GM18505 (cell line): ENCODE measurements around the gene GIPC1.
"Not testable (repeated sequence)": the region's sequence is repeated elsewhere in the genome, so short reads cannot be mapped to it uniquely, and the experiment has no call there.

Source experiments
- ATAC-seq: cut with Tn5 transposase; IDR thresholded peaks from one replicate; pipeline ENCODE4 v1.9.1; 2021; ENCODE audit not compliant: unreplicated experiment
- POLR2A ChIP-seq: IDR thresholded peaks from 4 replicates; pipeline ENCODE4 v1.6.1; 2011; ENCODE audit warnings: borderline replicate concordance; ENCODE audit not compliant: insufficient read depth, insufficient read length; ENCODE audit errors: extremely low read depth

The GIPC1 gene

DNA sequence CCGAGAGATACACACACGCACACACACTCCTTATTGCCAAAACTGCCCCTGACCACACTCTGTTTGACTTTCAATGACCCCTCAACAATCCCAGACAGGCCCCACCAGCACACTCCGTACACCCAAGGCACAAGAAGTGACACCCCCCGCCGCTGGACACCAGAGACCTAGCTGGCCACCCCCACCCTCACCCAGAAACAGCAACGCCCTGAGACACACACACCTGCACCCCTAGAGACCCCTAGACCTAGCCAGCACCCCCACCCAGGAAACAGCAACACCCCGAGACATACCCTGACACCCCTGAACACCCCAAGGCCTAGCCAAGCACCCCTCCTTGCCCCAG lies 19.6 kb downstream of the GIPC1 start:
- no peak for TF ChIP-seq POLR2A
- ATAC-seq = no peak

DNA sequence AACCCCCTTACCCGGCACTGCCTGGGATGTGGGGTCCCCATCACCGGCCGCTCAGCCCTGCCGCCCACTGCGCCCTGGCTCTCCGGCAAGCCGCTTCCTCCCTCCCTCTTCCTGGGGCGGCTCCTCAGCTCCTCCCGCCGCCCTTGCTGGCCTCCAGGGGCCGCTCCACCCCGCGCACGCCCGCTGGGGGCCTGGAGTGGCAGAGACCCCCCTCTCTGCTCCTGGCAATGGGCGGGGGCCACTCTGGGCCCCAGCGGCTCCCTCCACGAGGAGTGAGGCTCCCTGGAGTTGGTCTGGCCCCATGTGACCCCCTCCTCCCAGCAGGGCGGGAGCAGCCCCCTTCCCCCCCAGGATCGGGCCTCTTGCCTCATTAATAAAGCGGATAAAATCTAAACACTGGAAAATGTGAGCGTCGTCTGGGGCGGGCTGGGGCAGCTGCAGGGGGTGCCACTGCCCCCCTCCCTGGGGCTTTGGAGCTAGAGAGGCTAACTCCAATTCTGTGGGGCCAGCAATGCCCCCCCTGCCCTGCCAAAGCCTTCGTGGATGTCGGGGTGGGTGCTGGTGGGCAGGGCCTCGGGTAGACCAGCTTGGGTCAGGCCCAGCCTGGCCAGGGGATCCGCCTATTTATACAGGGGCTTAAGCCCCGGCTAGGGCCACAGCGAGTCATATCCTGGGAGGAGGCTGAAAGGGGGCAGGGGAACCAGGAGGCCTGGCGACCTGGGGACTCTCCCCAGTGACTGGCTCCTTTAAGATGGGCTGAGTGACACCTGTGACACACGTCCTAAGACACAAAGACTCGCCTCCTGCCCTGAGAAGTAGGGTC lies 20.5 kb downstream of the GIPC1 start, which contains the start of gene PTGER1:
Gene PTGER1 (minus strand): TSS at position 104 of the 823 bp plus-strand sequence. CDS start 1,034 bp downstream, outside the sequence.
- no peak for ATAC-seq
- TF ChIP-seq POLR2A = no peak

DNA sequence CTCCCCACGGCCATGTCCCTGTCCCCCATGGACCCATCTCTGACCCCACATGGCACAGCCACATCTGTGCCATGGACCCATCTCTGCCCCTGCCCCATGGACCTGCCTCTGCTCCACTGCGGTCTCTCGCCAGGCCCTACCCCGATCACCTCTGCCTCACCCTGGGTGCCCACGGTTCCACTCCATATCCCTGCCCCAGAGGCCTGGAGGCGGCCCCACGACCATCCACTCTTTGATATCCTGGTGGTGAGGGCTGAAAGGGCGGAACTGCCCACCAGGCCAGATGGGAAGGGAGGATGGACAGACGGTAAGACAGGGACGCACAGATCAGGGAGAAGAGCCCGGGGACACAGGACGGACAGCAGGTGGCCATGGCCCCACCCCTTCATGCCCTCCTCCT lies 21.1 kb downstream of the GIPC1 start:
- ATAC-seq = no peak
- TF ChIP-seq POLR2A = no peak

DNA sequence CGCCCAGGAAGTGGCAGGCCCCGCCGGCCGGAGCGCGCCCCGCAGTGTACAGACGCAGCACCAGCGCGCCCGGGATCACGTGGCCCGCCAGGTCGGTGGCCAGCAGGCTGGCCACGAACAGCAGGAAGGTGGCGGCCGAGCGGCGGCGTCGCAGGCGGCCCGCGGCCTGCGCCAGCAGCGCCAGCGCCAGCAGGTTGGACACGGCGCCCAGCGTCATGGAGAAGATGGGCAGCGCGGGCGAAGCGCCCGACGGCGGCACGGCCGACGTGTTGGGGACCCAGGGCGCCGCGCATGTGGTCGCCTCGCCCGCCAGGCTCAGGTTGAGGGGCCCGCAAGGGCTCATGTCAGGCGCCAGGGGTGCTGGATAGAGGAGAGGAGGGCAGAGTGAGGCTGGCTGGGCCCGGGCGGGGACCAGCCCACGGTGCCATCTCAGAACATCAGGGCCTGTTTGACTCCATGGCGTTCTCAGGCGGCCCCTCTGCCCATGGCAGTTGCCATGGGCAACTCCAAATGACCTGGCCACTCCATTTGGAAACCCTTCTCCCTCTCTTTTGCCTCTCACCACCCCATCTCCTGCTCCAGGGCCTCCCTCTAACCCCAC lies 21.8 kb downstream of the GIPC1 start:
- TF ChIP-seq POLR2A = no peak
- ATAC-seq = no peak

DNA sequence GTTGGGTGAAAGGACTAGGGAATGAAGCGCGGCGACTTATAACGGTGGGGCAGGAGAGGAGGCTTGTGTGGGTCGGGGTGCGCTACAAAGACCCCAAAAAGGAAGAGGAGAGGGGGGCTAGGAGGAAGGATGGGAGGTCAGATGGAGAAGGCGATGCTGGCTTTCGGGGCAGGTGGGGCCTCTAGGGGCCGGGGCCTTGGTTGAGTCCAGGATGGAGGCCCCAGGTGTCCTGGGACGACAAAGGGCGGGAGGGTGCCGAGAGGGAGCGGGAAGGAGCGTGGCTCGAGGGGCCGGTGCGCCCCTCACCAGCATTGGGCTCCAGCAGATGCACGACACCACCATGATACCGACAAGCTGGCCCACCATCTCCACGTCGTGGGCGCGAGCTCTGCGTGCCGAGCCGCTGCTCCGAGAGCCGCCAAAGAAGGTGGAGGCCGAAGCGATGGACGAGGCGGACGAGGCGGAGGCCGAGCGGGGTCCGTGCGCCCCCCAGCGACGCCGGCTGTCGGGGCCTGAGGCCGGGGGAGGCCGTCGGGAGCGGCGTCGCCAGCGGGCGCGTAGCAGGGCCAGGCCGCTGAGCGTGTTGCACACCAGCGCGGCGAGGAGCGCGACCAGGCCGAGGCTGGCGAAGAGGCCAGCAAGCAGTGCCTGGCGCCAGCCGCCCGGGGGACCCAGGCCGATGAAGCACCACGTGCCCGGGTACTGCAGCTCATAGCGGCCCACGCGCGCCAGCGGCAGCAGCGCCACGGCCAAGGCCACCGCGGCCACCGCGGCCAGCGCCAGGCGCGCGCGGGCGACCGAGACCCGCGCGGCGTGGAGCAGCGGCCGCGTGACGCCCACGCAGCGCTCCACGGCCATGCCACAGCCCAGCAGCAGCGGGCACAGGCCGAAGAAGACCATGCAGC lies 22.6 kb downstream of the GIPC1 start:
- TF ChIP-seq POLR2A = no peak
- no peak for ATAC-seq

DNA sequence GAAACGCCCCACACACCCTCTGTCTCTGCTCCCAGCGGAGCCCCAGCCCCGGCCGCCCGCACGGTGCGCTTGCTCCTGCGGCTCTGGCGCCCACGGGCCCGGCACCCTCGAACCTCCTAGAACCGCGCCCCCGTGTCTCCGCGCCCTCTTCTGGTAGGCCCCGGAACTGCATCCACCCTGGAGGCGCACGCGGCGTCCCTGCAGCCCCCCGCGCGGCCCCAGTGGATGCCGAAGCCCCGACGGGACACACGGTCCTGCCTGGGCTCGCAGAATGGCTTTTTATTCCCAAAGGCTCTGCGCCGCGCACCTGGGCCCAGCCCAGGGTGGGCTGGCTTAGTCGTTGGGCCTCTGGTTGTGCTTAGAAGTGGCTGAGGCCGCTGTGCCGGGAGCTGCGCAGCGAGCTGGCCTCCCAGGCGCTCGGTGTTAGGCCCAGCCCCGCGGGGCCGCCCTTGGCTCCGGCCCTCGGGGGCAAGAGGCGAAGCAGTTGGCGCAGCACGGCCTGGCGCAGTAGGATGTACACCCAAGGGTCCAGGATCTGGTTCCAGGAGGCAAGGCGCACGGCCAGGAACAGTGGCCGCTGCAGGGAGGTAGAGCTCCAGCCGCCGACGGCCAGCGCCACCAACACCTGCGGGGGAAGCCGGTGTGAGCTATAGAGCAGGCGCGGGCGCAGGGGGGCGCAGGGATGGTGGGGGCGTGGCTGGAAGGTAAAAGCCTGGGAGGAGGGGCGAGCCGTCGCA lies 23.6 kb downstream of the GIPC1 start:
- ATAC-seq = no peak
- no peak for TF ChIP-seq POLR2A

DNA sequence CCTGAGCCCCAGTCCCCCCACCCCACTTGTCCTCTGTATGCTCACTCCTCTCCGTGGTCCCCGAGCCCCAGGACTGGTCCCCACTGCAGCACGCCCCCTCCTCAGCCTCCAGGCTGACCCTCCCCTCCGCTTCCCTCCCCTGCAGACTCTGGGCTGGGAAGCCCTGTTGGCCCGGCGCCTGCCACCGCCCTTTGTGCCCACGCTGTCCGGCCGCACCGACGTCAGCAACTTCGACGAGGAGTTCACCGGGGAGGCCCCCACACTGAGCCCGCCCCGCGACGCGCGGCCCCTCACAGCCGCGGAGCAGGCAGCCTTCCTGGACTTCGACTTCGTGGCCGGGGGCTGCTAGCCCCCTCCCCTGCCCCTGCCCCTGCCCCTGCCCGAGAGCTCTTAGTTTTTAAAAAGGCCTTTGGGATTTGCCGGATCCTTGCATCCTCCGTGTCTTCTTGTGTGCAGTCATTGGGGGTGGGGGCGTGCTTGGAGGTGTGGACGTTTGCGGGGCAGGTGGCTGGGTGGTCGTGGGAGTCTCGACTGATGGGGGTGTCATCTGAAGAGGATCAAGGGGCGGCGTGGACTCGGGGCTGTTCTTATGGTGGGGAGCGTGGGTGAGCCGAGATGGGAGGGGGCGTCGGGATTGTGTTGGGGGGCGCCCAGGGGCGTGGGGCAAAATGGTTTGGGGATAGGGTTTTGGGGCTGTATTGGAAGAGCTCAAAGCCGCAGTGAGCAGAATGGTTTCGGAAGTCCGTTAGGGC lies 24.3 kb downstream of the GIPC1 start:
- no peak for ATAC-seq
- no peak for TF ChIP-seq POLR2A

DNA sequence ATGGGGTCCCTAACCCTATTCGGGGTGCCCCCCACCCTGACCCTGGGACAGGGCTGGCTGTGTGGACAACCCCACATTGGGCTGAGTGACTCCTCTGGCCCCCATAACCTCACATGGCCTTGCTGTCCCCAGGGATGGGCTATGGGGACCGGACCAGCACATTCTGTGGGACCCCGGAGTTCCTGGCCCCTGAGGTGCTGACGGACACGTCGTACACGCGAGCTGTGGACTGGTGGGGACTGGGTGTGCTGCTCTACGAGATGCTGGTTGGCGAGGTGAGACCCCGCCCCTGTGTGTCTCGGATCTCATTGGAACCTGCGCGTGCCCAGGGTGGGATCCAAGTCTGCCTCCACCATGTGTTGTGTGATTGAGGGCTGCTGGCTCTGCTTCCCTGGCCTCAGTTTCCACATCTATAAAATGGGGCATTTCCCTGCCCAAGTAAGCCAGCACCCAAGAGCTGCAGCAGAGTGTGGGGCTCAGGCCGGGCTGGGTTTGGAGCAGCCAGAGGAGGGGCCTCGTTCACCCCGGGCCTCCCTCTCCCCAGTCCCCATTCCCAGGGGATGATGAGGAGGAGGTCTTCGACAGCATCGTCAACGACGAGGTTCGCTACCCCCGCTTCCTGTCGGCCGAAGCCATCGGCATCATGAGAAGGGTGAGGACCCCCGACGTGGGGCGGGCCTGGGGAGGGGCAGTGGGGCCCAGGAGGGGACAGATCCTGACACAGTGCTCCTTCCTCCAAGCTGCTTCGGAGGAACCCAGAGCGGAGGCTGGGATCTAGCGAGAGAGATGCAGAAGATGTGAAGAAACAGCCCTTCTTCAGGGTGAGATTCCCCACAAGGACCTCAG lies 25.7 kb downstream of the GIPC1 start:
- no peak for TF ChIP-seq POLR2A
- ATAC-seq = no peak

DNA sequence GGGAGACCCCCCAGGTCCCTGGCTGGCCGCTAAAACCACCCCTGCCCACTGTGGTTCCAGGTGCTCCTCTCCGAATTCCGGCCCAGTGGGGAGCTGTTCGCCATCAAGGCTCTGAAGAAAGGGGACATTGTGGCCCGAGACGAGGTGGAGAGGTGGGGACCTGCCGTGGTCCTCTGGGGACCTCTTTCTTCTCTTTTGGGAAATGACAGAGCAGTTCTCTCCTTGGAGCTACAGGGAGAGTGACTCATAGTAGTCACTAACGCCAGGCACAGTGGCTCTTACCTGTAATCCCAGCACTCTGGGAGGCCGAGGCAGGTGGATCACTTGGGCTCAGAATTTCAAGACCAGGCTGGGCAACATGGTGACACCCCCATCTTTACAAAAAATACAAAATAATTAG lies 28.1 kb downstream of the GIPC1 start:
- no peak for ATAC-seq

DNA sequence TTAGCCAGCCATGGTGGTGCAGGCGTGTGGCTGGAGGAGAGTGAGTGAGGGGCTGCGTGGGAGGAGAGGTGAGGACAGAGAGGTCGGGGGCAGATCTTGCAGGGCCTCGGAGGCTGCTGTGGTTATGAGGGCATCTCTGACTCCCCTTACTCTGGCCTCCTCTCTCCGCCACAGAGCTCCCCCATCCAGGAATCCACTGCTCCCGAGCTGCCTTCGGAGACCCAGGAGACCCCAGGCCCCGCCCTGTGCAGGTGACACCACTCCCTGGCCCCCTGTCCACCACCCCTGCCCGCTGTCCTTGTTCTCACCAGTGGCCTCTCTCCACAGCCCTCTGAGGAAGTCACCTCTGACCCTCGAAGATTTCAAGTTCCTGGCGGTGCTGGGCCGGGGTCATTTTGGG lies 28.5 kb downstream of the GIPC1 start:
- TF ChIP-seq POLR2A = no peak
- no peak for ATAC-seq

More for the DNA sequence above, 28.1 kb downstream of the GIPC1 start:
- no peak for TF ChIP-seq POLR2A

DNA sequence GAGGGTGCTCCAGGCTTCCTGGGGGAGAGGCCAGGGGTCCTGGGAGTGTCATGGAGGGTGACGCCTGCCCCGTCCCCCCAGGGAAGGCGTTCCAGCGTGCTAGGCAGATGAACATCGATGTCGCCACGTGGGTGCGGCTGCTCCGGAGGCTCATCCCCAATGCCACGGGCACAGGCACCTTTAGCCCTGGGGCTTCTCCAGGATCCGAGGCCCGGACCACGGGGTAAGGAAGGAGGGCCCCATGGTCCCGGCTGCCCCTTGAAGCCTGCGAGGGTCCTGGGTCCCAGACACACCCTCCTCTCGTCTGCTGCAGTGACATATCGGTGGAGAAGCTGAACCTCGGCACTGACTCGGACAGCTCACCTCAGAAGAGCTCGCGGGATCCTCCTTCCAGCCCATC lies 32.2 kb downstream of the GIPC1 start:
- no peak for TF ChIP-seq POLR2A
- no peak for ATAC-seq

DNA sequence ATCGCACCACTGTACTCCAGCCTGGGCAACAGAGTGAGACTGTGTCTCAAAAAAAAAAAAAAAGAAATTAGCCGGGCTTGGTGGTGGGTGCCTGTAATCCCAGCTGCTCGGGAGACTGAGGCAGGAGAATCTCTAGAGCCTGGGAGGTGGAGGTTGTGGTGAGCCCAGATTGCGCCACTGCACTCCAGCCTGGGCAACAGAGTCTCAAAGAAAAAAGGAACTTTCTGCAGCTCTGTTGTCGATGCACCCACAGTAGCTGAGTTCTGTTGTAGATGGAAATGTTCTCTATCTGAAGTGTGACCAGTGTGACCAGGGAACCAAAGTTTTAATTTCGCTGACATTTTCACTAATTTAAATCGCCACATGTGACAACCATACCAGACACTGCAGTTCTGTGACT lies 33.5 kb downstream of the GIPC1 start:
- not testable (repeated sequence) for ATAC-seq

DNA sequence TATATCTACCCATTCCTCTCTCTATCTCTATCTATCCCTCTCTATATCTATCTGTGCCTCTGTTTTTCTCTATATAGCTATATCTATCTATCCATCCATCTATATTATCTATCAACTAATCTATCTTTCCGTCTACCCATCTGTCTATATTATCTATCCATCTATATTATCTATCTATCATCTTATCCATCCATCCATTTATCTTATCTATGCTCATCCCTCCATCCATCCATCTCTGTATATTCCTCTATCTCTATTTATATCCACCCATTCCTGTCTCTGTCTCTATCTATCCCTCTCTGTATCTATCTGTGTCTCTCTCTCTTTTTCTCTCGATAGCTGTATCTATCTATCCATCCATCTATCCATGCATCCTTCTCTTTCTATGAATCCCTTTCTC lies 35.0 kb downstream of the GIPC1 start:
- ATAC-seq = no peak
- no peak for TF ChIP-seq POLR2A
